IMR-90 (cell line): ENCODE measurements around the gene ATRAID. TPM values are rescaled to one million over a fixed set of nuclear protein-coding genes. Genes with fewer than 3 reads are reported as not detected.
"Not testable (repeated sequence)": the region's sequence is repeated elsewhere in the genome, so short reads cannot be mapped to it uniquely, and the experiment has no call there.

ENCODE experiments used
- ATAC-seq: fragments of 200-7000 bp; cut with Tn5 transposase; 2 replicates; pipeline ENCODE4 v1.9.1; 2020; ENCODE audit warnings: low read depth, mild to moderate bottlenecking, moderate library complexity
- BruUV-seq: library from RNA; stranded (reverse); fragments of 400-500 nt; replicated peaks from 2 replicates; lab custom pipeline; 2021; lab: Mats Ljungman, UMichigan
- CTCF ChIA-PET: fragments of 300-600 bp; formaldehyde crosslinking; extraction: SDS; loops from one replicate; lab custom pipeline; 2021; ENCODE audit warnings: antibody characterized with exemption; lab: Yijun Ruan, JAX
- POLR2A ChIA-PET: fragments of 300-600 bp; sonication (Branson Sonifier 250); formaldehyde crosslinking; loops from one replicate; lab custom pipeline; 2022; ENCODE audit warnings: antibody characterized with exemption; ENCODE audit not compliant: unreplicated experiment; lab: Charles Lee
- DNase-seq: peaks from one replicate; pipeline ENCODE4 v3.0.0; 2013
- H2AFZ ChIP-seq: replicated peaks from 2 replicates; pipeline ENCODE3; 2013; ENCODE audit warnings: low read length, mild to moderate bottlenecking; ENCODE audit not compliant: poor library complexity
- H2AK5ac ChIP-seq: 2 replicates; pipeline ENCODE4 v1.6.1; 2013; ENCODE audit warnings: low read depth, low read length, inconsistent platforms
- H2AK9ac ChIP-seq: replicated peaks from 2 replicates; pipeline ENCODE3; 2013; ENCODE audit warnings: mild to moderate bottlenecking, low read depth, low read length, moderate library complexity; ENCODE audit not compliant: poor library complexity
- H2BK120ac ChIP-seq: 2 replicates; pipeline ENCODE4 v1.6.1; 2013; ENCODE audit warnings: low read depth, low read length, inconsistent platforms
- H2BK15ac ChIP-seq: 3 replicates; pipeline ENCODE4 v1.6.1; 2013; ENCODE audit warnings: low read depth, low read length, inconsistent platforms
- H2BK20ac ChIP-seq: 2 replicates; pipeline ENCODE4 v1.6.1; 2013; ENCODE audit warnings: low read depth, mild to moderate bottlenecking, inconsistent platforms, low read length, moderate library complexity
- H2BK5ac ChIP-seq: 2 replicates; pipeline ENCODE4 v1.6.1; 2013; ENCODE audit warnings: mild to moderate bottlenecking, low read depth, low read length, inconsistent platforms; ENCODE audit not compliant: poor library complexity, severe bottlenecking
- H3K14ac ChIP-seq: replicated peaks from 2 replicates; pipeline ENCODE4 v1.6.1; 2013; ENCODE audit warnings: low read depth, low read length, inconsistent platforms
- H3K18ac ChIP-seq: 2 replicates; pipeline ENCODE4 v1.6.1; 2013; ENCODE audit warnings: low read depth, low read length, control low read depth
- H3K23ac ChIP-seq: 2 replicates; pipeline ENCODE4 v1.6.1; 2013; ENCODE audit warnings: low read depth, low read length, inconsistent platforms
- H3K27ac ChIP-seq: 2 replicates; pipeline ENCODE4 v1.5.1; 2013; ENCODE audit warnings: mild to moderate bottlenecking, control low read depth, low read length; ENCODE audit not compliant: insufficient read depth
- H3K27me3 ChIP-seq: 2 replicates; pipeline ENCODE4 v1.6.1; 2013; ENCODE audit warnings: low read length; ENCODE audit not compliant: control insufficient read depth, insufficient read depth
- H3K36me3 ChIP-seq: 2 replicates; pipeline ENCODE4 v1.6.1; 2013; ENCODE audit warnings: low read length, mixed read lengths; ENCODE audit not compliant: control insufficient read depth, insufficient read depth
- H3K4ac ChIP-seq: 2 replicates; pipeline ENCODE4 v1.6.1; 2013; ENCODE audit warnings: low read depth, low read length, inconsistent platforms
- H3K4me1 ChIP-seq: 2 replicates; pipeline ENCODE4 v1.6.1; 2013; ENCODE audit warnings: low read length, mixed read lengths; ENCODE audit not compliant: control insufficient read depth, insufficient read depth
- H3K4me2 ChIP-seq: 2 replicates; pipeline ENCODE4 v1.6.1; 2013; ENCODE audit warnings: low read depth, mild to moderate bottlenecking, control low read depth, low read length, moderate library complexity
- H3K4me3 ChIP-seq: 2 replicates; pipeline ENCODE4 v1.5.1; 2013; ENCODE audit warnings: low read depth, mild to moderate bottlenecking, control low read depth, low read length, moderate library complexity; ENCODE audit not compliant: insufficient read depth
- H3K56ac ChIP-seq: 2 replicates; pipeline ENCODE4 v1.6.1; 2013; ENCODE audit warnings: low read length, inconsistent platforms; ENCODE audit not compliant: insufficient read depth; ENCODE audit errors: extremely low read depth
- H3K79me1 ChIP-seq, 2 experiments: 2 replicates each; pipeline ENCODE4 v1.6.1; 2013; ENCODE audit warnings: low read length in 2 of 2, inconsistent platforms in 1 of 2, low read depth in 1 of 2
- H3K9ac ChIP-seq: 2 replicates; pipeline ENCODE4 v1.6.1; 2013; ENCODE audit warnings: low read depth, low read length, control low read depth
- H3K9me1 ChIP-seq: 2 replicates; pipeline ENCODE4 v1.6.1; 2013; ENCODE audit warnings: low read length, inconsistent platforms; ENCODE audit not compliant: insufficient read depth
- H3K9me3 ChIP-seq: 2 replicates; pipeline ENCODE4 v1.6.1; 2013; ENCODE audit warnings: low read length; ENCODE audit not compliant: control insufficient read depth, insufficient read depth
- H4K20me1 ChIP-seq: 2 replicates; pipeline ENCODE4 v1.6.1; 2013; ENCODE audit warnings: low read length, inconsistent platforms; ENCODE audit not compliant: insufficient read depth
- H4K5ac ChIP-seq: 2 replicates; pipeline ENCODE4 v1.6.1; 2013; ENCODE audit warnings: mild to moderate bottlenecking, low read depth, low read length, control low read depth
- H4K8ac ChIP-seq, 2 experiments: 2 replicates each; pipeline ENCODE4 v1.6.1; 2013; ENCODE audit warnings: low read depth in 2 of 2, low read length in 2 of 2, control low read depth in 1 of 2, inconsistent platforms in 1 of 2
- H4K91ac ChIP-seq: 2 replicates; pipeline ENCODE4 v1.6.1; 2013; ENCODE audit warnings: low read depth, low read length, inconsistent platforms; ENCODE audit not compliant: insufficient read depth
- WGBS, 2 experiments: methylation state at CpG; one replicate each; pipeline versions ENCODE4 v1.1.5 to v1.1.7; 2013; ENCODE audit warnings: missing lambda C conversion rate in 2 of 2; ENCODE audit not compliant: insufficient read length in 1 of 2; ENCODE audit errors: extremely low coverage in 2 of 2; 5-methylcytosine and 5-hydroxymethylcytosine counted together
- dilution Hi-C: fragments of 300-500 bp; cut with HindIII; formaldehyde crosslinking; loops from one replicate; pipeline ENCODE4 v1.14.3; 2018; ENCODE audit warnings: low sequenced_read_pairs; ENCODE audit not compliant: unreplicated experiment
- in situ Hi-C: fragments of 300-500 bp; cut with MboI; formaldehyde crosslinking; loops from 3 replicates; pipeline ENCODE4 v1.14.3; 2019; ENCODE audit warnings: low sequenced_read_pairs, inconsistent platforms, mixed read lengths
- intact Hi-C: fragments of 100-400 bp; cut with micrococcal nuclease; formaldehyde crosslinking; loops from 2 replicates; pipeline ENCODE4 v1.10.0; 2022
- polyA plus RNA-seq, 3 experiments: library from polyadenylated mRNA; depleted of rRNA; stranded (reverse); fragments of >200 nt; gene quantifications; 2 replicates each; pipeline ENCODE4 v1.2.3, GENCODE V29; 2012; ENCODE audit warnings: low replicate concordance in 1 of 3
- total RNA-seq: library from RNA; depleted of rRNA; stranded (reverse); fragments of >200 nt; gene quantifications from 2 replicates; pipeline ENCODE4 v1.2.3, GENCODE V29; 2012

Gene ATRAID
- total and polyA plus RNA-seq, 2 of the 4 experiments (the other 2 are of a cell fraction), result 138 to 173 TPM

DNA sequence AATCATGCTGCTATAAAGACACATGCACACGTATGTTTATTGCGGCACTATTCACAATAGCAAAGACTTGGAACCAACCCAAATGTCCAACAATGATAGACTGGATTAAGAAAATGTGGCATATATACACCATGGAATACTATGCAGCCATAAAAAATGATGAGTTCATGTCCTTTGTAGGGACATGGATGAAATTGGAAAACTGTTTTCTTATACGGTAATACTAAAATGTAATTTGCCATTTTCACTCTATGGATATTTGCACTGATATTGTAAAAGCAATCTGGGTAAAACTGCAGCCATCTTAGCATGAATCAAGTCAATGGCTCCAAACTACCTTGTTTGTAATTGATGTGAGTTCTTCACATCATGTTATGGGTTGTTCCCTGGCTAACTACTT lies 16.0 kb upstream of the ATRAID start:
- ATAC-seq, H3K18ac ChIP-seq, H3K27me3 ChIP-seq, H3K9me3 ChIP-seq, H3K23ac ChIP-seq, H4K20me1 ChIP-seq, H2BK5ac ChIP-seq, H3K4me2 ChIP-seq, H3K36me3 ChIP-seq, H3K4me3 ChIP-seq, H3K9ac ChIP-seq, H2AK9ac ChIP-seq, H3K4me1 ChIP-seq, CTCF ChIA-PET, H3K9me1 ChIP-seq, H4K5ac ChIP-seq, H2AK5ac ChIP-seq, intact Hi-C loops, DNase-seq, H4K8ac ChIP-seq, dilution Hi-C loops, H2BK20ac ChIP-seq, H3K4ac ChIP-seq, H3K79me1 ChIP-seq, H3K14ac ChIP-seq, H2AFZ ChIP-seq, H4K91ac ChIP-seq, H3K27ac ChIP-seq, H2BK120ac ChIP-seq, BruUV-seq, H2BK15ac ChIP-seq, POLR2A ChIA-PET, H3K56ac ChIP-seq: not testable (repeated sequence)
- no CpG with 5 or more reads among the region's 3 CpGs for WGBS, 2 experiments
- in situ Hi-C loops, result loop anchor here (5.0 kb wide), 1 partner anchor 93 kb away; no protein-coding TSS in a partner anchor

DNA sequence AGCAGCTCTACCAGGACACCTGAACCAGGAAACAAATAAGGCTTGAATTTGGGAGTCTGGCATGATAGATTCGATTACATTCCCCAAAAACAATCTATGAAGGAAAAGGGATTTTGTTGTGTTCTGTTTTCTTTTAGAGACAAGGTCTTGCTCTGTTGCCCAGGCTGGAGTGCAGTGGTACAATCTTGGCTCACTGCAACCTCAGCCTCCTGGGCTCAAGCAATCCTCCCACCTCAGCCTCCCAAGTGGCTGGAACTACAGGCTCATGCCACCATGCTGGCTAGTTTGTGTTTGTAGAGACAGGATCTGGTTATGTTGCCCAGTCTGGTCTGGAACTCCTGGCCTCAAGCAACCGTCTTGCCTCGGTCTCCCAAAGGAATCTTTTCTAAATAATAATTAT lies 13.8 kb upstream of the ATRAID start:
- POLR2A ChIA-PET, H2AFZ ChIP-seq, H3K18ac ChIP-seq, H3K23ac ChIP-seq, H4K20me1 ChIP-seq, ATAC-seq, H2AK5ac ChIP-seq, H3K27ac ChIP-seq, H2AK9ac ChIP-seq, H3K4ac ChIP-seq, H4K8ac ChIP-seq, H4K5ac ChIP-seq, H3K4me2 ChIP-seq, H4K91ac ChIP-seq, DNase-seq, H3K4me1 ChIP-seq, H2BK15ac ChIP-seq, H3K27me3 ChIP-seq, H3K9me1 ChIP-seq, H2BK120ac ChIP-seq, H3K9me3 ChIP-seq, H3K56ac ChIP-seq, H3K4me3 ChIP-seq, intact Hi-C loops, H3K79me1 ChIP-seq, dilution Hi-C loops, H3K9ac ChIP-seq, H2BK20ac ChIP-seq, H2BK5ac ChIP-seq, CTCF ChIA-PET, H3K14ac ChIP-seq, BruUV-seq: not testable (repeated sequence)
- peaks cover 19% of the 10 kb centered on the region for H3K36me3 ChIP-seq
- WGBS, 2 experiments, result no CpG with 5 or more reads among the region's 3 CpGs
- in situ Hi-C loops, result loop anchor here (5.0 kb wide), 1 partner anchor 96 kb away; no protein-coding TSS in a partner anchor
